ENCODE data around the gene ASF1A. TPM values are rescaled to one million over a fixed set of nuclear protein-coding genes. Genes with fewer than 3 reads are reported as not detected.

Gene ASF1A
- total and polyA plus RNA-seq, 2 of the 13 experiments (the other 11 are each of a cell fraction or from before 2014, with no cell fraction given), result 14.5 to 49.9 TPM

DNA sequence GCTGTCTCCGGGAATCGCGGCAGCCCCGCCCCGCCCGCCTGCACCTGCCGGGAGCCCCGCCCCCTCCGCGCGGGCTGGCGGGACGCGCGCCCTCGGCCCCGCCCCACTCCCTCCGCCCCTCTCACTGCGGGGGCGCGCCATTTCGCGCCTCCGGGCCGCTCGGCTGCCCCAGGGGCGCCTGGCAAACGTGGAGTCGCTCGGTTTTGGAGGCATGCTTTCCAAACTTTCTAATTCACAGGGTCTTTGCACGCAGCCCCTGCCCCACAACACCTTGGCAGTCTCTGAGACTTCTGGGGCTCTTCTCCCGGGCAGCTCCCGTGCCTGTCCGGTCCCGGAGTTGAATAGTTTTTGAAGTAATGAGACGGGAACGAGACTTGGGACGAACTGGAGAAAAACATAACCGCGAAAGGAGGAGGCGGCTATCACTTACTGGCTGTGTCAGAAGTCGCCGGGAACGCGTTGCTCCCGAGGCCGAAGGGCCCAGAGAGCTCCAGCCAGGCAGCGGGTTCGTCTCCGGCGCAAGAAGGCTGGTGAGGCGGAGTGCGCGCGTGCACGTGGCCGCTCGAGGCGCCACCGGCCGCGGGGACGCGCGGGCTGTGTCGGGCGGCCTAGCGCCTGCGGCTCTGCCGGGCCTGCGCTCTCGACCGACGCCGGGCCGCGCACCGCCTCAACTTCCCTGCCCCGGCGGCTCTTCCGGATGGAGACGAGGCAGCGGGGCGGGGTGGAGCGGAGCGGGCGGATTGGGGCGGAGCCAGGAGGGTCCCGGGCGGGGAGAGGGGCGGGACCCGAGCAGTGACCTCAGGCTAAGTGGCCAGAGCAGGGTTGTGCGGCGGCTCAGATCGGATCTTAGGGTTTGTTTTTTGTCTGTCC, 40.7 kb downstream of the ASF1A start, which contains the start of gene MCM9 (continued):
- TF ChIP-seq RXRB (CRISPR knock-in tag; IDR thresholded peaks at IDR 0.05; ENCODE audit: borderline replicate concordance) (peak; percentile 12; the same call in 1 of the 2 replicates), SP4 (CRISPR knock-in tag; IDR thresholded peaks at IDR 0.05) (peak; percentile 71), BHLHE40 (IDR thresholded peaks at IDR 0.05; ENCODE audit: low read length) (peak; percentile 6; the same call in 1 of the 2 replicates), ZNF501 (CRISPR knock-in tag; IDR thresholded peaks at IDR 0.05) (peak; percentile 91), TBX2 (CRISPR knock-in tag; IDR thresholded peaks at IDR 0.05; ENCODE audit: borderline replicate concordance) (peak; percentile 79), RAD21 (CRISPR knock-in tag; IDR thresholded peaks at IDR 0.05) (peak; percentile 41; the same call in 1 of the 2 replicates), RBM39 (IDR thresholded peaks at IDR 0.05; ENCODE audit: low read depth, low read length, poor library complexity, severe bottlenecking) (peak; percentile 52), ZNF44 (CRISPR knock-in tag; IDR thresholded peaks at IDR 0.05) (no peak), KLF12 (CRISPR knock-in tag; IDR thresholded peaks at IDR 0.05; ENCODE audit: borderline replicate concordance) (peak; percentile 83), ZNF724P (CRISPR knock-in tag; IDR thresholded peaks at IDR 0.05; ENCODE audit: borderline replicate concordance) (peak; percentile 27; the same call in 1 of the 2 replicates), ZBTB3 (CRISPR knock-in tag; IDR thresholded peaks at IDR 0.05; ENCODE audit: borderline replicate concordance, low read depth) (0 out of 2 replicates have a peak, but pooled peaks have one; percentile 14), FOXK2 (IDR thresholded peaks at IDR 0.05) (no peak), SAP130 (CRISPR knock-in tag; IDR thresholded peaks at IDR 0.05; ENCODE audit: low read depth) (peak; percentile 61), TAF1 (CRISPR knock-in tag; IDR thresholded peaks at IDR 0.05) (peak; percentile 69), ZNF879 (CRISPR knock-in tag; IDR thresholded peaks at IDR 0.05) (peak; percentile 43; the same call in 1 of the 2 replicates), ELF3 (CRISPR knock-in tag; IDR thresholded peaks at IDR 0.05) (peak; percentile 74)
- TF ChIP-seq, protein P1, sequence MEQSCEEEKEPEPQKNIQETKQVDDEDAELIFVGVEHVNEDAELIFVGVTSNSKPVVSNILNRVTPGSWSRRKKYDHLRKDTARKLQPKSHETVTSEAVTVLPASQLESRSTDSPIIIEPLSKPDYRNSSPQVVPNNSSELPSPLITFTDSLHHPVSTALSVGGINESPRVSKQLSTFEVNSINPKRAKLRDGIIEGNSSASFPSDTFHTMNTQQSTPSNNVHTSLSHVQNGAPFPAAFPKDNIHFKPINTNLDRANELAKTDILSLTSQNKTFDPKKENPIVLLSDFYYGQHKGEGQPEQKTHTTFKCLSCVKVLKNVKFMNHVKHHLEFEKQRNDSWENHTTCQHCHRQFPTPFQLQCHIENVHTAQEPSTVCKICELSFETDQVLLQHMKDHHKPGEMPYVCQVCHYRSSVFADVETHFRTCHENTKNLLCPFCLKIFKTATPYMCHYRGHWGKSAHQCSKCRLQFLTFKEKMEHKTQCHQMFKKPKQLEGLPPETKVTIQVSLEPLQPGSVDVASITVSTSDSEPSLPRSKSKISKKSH (CRISPR knock-in tag; IDR thresholded peaks at IDR 0.05; ENCODE audit: borderline replicate concordance), result peak; percentile 92
- TF ChIP-seq, protein P2, sequence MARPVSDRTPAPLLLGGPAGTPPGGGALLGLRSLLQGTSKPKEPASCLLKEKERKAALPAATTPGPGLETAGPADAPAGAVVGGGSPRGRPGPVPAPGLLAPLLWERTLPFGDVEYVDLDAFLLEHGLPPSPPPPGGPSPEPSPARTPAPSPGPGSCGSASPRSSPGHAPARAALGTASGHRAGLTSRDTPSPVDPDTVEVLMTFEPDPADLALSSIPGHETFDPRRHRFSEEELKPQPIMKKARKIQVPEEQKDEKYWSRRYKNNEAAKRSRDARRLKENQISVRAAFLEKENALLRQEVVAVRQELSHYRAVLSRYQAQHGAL (CRISPR knock-in tag; IDR thresholded peaks at IDR 0.05; ENCODE audit: not compliant biosample characterization), result peak; percentile 25
- TF ChIP-seq, protein P3, sequence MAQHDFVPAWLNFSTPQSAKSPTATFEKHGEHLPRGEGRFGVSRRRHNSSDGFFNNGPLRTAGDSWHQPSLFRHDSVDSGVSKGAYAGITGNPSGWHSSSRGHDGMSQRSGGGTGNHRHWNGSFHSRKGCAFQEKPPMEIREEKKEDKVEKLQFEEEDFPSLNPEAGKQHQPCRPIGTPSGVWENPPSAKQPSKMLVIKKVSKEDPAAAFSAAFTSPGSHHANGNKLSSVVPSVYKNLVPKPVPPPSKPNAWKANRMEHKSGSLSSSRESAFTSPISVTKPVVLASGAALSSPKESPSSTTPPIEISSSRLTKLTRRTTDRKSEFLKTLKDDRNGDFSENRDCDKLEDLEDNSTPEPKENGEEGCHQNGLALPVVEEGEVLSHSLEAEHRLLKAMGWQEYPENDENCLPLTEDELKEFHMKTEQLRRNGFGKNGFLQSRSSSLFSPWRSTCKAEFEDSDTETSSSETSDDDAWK (CRISPR knock-in tag; IDR thresholded peaks at IDR 0.05), result no peak
- TF ChIP-seq, protein P4, sequence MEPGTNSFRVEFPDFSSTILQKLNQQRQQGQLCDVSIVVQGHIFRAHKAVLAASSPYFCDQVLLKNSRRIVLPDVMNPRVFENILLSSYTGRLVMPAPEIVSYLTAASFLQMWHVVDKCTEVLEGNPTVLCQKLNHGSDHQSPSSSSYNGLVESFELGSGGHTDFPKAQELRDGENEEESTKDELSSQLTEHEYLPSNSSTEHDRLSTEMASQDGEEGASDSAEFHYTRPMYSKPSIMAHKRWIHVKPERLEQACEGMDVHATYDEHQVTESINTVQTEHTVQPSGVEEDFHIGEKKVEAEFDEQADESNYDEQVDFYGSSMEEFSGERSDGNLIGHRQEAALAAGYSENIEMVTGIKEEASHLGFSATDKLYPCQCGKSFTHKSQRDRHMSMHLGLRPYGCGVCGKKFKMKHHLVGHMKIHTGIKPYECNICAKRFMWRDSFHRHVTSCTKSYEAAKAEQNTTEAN (CRISPR knock-in tag; conservative IDR thresholded peaks at IDR 0.05), result peak; percentile 72
- TF ChIP-seq, protein P5, sequence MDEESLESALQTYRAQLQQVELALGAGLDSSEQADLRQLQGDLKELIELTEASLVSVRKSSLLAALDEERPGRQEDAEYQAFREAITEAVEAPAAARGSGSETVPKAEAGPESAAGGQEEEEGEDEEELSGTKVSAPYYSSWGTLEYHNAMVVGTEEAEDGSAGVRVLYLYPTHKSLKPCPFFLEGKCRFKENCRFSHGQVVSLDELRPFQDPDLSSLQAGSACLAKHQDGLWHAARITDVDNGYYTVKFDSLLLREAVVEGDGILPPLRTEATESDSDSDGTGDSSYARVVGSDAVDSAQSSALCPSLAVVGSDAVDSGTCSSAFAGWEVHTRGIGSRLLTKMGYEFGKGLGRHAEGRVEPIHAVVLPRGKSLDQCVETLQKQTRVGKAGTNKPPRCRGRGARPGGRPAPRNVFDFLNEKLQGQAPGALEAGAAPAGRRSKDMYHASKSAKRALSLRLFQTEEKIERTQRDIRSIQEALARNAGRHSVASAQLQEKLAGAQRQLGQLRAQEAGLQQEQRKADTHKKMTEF (CRISPR knock-in tag; IDR thresholded peaks at IDR 0.05), result peak; percentile 63
